Measurements from ENCODE around the gene TRIM47. TPM values are rescaled to one million over a fixed set of nuclear protein-coding genes. Genes with fewer than 3 reads are reported as not detected.

TRIM47 gene
- total RNA-seq, 2 donors from 2014 or later, result 1.6 to 2.7 TPM

- Mint-ChIP-seq H3K9me3 (no peaks in the 10 kb centered on the region), H3K27me3 (ENCODE audit: insufficient read depth) (no peaks in the 10 kb centered on the region), H3K4me1 (peaks cover 7% of the 10 kb centered on the region), H3K27ac (peak overlapping the region; percentile 89), H3K36me3 (ENCODE audit: low read depth) (peaks cover 49% of the 10 kb centered on the region), H3K4me3 (no peak overlapping the region)
- no peak overlapping the region for H3K27ac ChIP-seq (ENCODE audit: low read depth, low read length)
- no peak overlapping the region for H3K9ac ChIP-seq (ENCODE audit: extremely low read depth, low read length, poor library complexity, severe bottlenecking)
- no peaks in the 10 kb centered on the region for H3K4me1 ChIP-seq (ENCODE audit: control insufficient read depth, insufficient read depth, low read length)
- H3K27me3 ChIP-seq (ENCODE audit: control insufficient read depth, insufficient read depth, low read length, poor library complexity, severe bottlenecking), result no peaks in the 10 kb centered on the region
- no peaks in the 10 kb centered on the region for H3K9me3 ChIP-seq (ENCODE audit: control insufficient read depth, low read length)
- H3K36me3 ChIP-seq (ENCODE audit: control insufficient read depth, insufficient read depth, low read length), result peaks cover 42% of the 10 kb centered on the region
- DNase-seq, result peak; percentile 99
- WGBS, 2 experiments (ENCODE audit: insufficient coverage in 1 of 2, insufficient read length in 1 of 2), result 57 to 76% methylated on average over 11 to 16 of the region's 16 CpGs
- no peak overlapping the region for H3K4me3 ChIP-seq (ENCODE audit: low read length)
- TF ChIP-seq CTCF (conservative IDR thresholded peaks at IDR 0.05), result peak; percentile 88
These were observed 29.7 kb downstream of the TRIM47 start for GRCh38 chr17:75848523-75849278.

GRCh38 chr17:75847614-75848522 lies 30.5 kb downstream of the TRIM47 start:
- Mint-ChIP-seq H3K27me3 (ENCODE audit: insufficient read depth) (no peaks in the 10 kb centered on the region), H3K4me1 (peaks cover 7% of the 10 kb centered on the region), H3K9me3 (no peaks in the 10 kb centered on the region), H3K4me3 (no peak overlapping the region), H3K36me3 (ENCODE audit: low read depth) (peaks cover 49% of the 10 kb centered on the region), H3K27ac (peak overlapping the region; percentile 89)
- no peaks in the 10 kb centered on the region for H3K27me3 ChIP-seq (ENCODE audit: control insufficient read depth, insufficient read depth, low read length, poor library complexity, severe bottlenecking)
- WGBS, 2 experiments (ENCODE audit: insufficient coverage in 1 of 2, insufficient read length in 1 of 2), result 92 to 96% methylated on average over 12 to 24 of the region's 25 CpGs
- no peak overlapping the region for H3K9ac ChIP-seq (ENCODE audit: extremely low read depth, low read length, poor library complexity, severe bottlenecking)
- no peak overlapping the region for H3K4me3 ChIP-seq (ENCODE audit: low read length)
- peaks cover 42% of the 10 kb centered on the region for H3K36me3 ChIP-seq (ENCODE audit: control insufficient read depth, insufficient read depth, low read length)
- DNase-seq, result no peak
- no peak overlapping the region for H3K27ac ChIP-seq (ENCODE audit: low read depth, low read length)
- H3K4me1 ChIP-seq (ENCODE audit: control insufficient read depth, insufficient read depth, low read length), result no peaks in the 10 kb centered on the region
- TF ChIP-seq CTCF (conservative IDR thresholded peaks at IDR 0.05), result no peak
- no peaks in the 10 kb centered on the region for H3K9me3 ChIP-seq (ENCODE audit: control insufficient read depth, low read length)

GRCh38 chr17:75846692-75847613 lies 31.4 kb downstream of the TRIM47 start:
- H3K9me3 ChIP-seq (ENCODE audit: control insufficient read depth, low read length), result no peaks in the 10 kb centered on the region
- Mint-ChIP-seq H3K27ac (no peak overlapping the region), H3K4me3 (no peak overlapping the region), H3K9me3 (no peaks in the 10 kb centered on the region), H3K4me1 (peaks cover 7% of the 10 kb centered on the region), H3K27me3 (ENCODE audit: insufficient read depth) (no peaks in the 10 kb centered on the region), H3K36me3 (ENCODE audit: low read depth) (peaks cover 49% of the 10 kb centered on the region)
- WGBS, 2 experiments (ENCODE audit: insufficient coverage in 1 of 2, insufficient read length in 1 of 2), result 95 to 97% methylated on average over 29 to 34 of the region's 34 CpGs
- H3K27ac ChIP-seq (ENCODE audit: low read depth, low read length), result no peak overlapping the region
- H3K4me3 ChIP-seq (ENCODE audit: low read length), result no peak overlapping the region
- DNase-seq, result no peak
- peaks cover 42% of the 10 kb centered on the region for H3K36me3 ChIP-seq (ENCODE audit: control insufficient read depth, insufficient read depth, low read length)
- no peaks in the 10 kb centered on the region for H3K27me3 ChIP-seq (ENCODE audit: control insufficient read depth, insufficient read depth, low read length, poor library complexity, severe bottlenecking)
- no peak overlapping the region for H3K9ac ChIP-seq (ENCODE audit: extremely low read depth, low read length, poor library complexity, severe bottlenecking)
- TF ChIP-seq CTCF (conservative IDR thresholded peaks at IDR 0.05), result no peak
- H3K4me1 ChIP-seq (ENCODE audit: control insufficient read depth, insufficient read depth, low read length), result no peaks in the 10 kb centered on the region

Measured in endodermal cell (in vitro differentiated cells).